Activated CD8-positive, alpha-beta T cell treated with anti-CD3 and anti-CD28 coated beads for 36 hours (primary cell): ENCODE data around the gene NMNAT2. TPM values are rescaled to one million over a fixed set of nuclear protein-coding genes. Genes with fewer than 3 reads are reported as not detected.

Experiments
- ATAC-seq: fragments of 200-7000 bp; cut with Tn5 transposase; one replicate; pipeline ENCODE4 v1.10.0; 2021; ENCODE audit warnings: mild to moderate bottlenecking, moderate library complexity
- CTCF ChIA-PET: fragments of 350-600 bp; sonication (Branson Sonifier 250); formaldehyde crosslinking; loops from one replicate; lab custom pipeline; 2021; ENCODE audit warnings: antibody characterized with exemption; lab: Charles Lee
- POLR2A ChIA-PET: fragments of 350-600 bp; sonication (Branson Sonifier 250); formaldehyde crosslinking; loops from one replicate; lab custom pipeline; 2021; ENCODE audit warnings: antibody characterized with exemption; lab: Charles Lee
- DNase-seq: peaks from one replicate; pipeline ENCODE4 v3.0.0-alpha.2; 2020
- H3K27ac Mint-ChIP-seq: one replicate; pipeline ENCODE4 v1.8.0; 2021; ENCODE audit warnings: mild to moderate bottlenecking, mixed read lengths
- H3K27me3 Mint-ChIP-seq: one replicate; pipeline ENCODE4 v1.8.0; 2021; ENCODE audit warnings: mixed read lengths
- H3K36me3 Mint-ChIP-seq: one replicate; pipeline ENCODE4 v1.8.0; 2021; ENCODE audit warnings: low read depth, mixed read lengths
- H3K4me1 Mint-ChIP-seq: one replicate; pipeline ENCODE4 v1.8.0; 2021; ENCODE audit warnings: low read depth, mixed read lengths
- H3K4me3 Mint-ChIP-seq: one replicate; pipeline ENCODE4 v1.8.0; 2021; ENCODE audit warnings: mild to moderate bottlenecking, moderate library complexity, mixed read lengths
- H3K9me3 Mint-ChIP-seq: one replicate; pipeline ENCODE4 v1.8.0; 2021; ENCODE audit warnings: mixed read lengths
- CTCF ChIP-seq: fragments of 200-600 bp; IDR thresholded peaks from one replicate; pipeline ENCODE4 v1.8.0; 2022; ENCODE audit warnings: antibody characterized with exemption, mild to moderate bottlenecking
- intact Hi-C: fragments of 100-400 bp; cut with micrococcal nuclease; formaldehyde crosslinking; loops from one replicate; pipeline ENCODE4 v1.10.0; 2022
- total RNA-seq, 2 experiments: library from RNA; stranded (reverse); gene quantifications; one replicate each; pipeline ENCODE4 v1.2.3, GENCODE V29; 2021

The NMNAT2 gene
- total RNA-seq, 2 experiments from 2014 or later: not detected

- H3K27ac Mint-ChIP-seq: no peak overlapping the region
- no peak overlapping the region for H3K4me3 Mint-ChIP-seq
- DNase-seq (no peak), ATAC-seq (no peak)
- H3K36me3 Mint-ChIP-seq: no peaks in the 10 kb centered on the region
- ChIA-PET CTCF (interaction anchor here (0.9 to 3.3 kb wide), 2 partner anchors 10 to 12 kb away, joined by 3 to 10 read pairs; no protein-coding TSS in a partner anchor), POLR2A (no interaction called here)
- H3K4me1 Mint-ChIP-seq: no peaks in the 10 kb centered on the region
- TF ChIP-seq CTCF: no peak
- intact Hi-C loops: no loop called here
- no peaks in the 10 kb centered on the region for H3K9me3 Mint-ChIP-seq
- H3K27me3 Mint-ChIP-seq: peaks cover 4% of the 10 kb centered on the region
Measured at GRCh38 chr1:183239793-183240525, 178.2 kb downstream of the NMNAT2 start.

- no peak for ATAC-seq
- CTCF ChIA-PET: interaction anchor here (0.9 to 3.3 kb wide), 2 partner anchors 10 to 11 kb away, joined by 3 to 10 read pairs; no protein-coding TSS in a partner anchor
Measured at GRCh38 chr1:183239220-183239742, 178.9 kb downstream of the NMNAT2 start.

GRCh38 chr1:183238071-183238470 is 180.1 kb downstream of the NMNAT2 start:
- Mint-ChIP-seq H3K27ac (no peak overlapping the region), H3K27me3 (no peaks in the 10 kb centered on the region), H3K9me3 (no peaks in the 10 kb centered on the region), H3K4me1 (no peaks in the 10 kb centered on the region), H3K36me3 (no peaks in the 10 kb centered on the region), H3K4me3 (no peak overlapping the region)
- POLR2A ChIA-PET: interaction anchor here (1.1 kb wide), 1 partner anchor 36 kb away, joined by 3 read pairs; no protein-coding TSS in a partner anchor
- DNase-seq (no peak), ATAC-seq (no peak)
- no peak for TF ChIP-seq CTCF
- intact Hi-C loops: no loop called here
- CTCF ChIA-PET: interaction anchor here (0.8 to 3.3 kb wide), 2 partner anchors 10 to 16 kb away, joined by 3 to 10 read pairs; no protein-coding TSS in a partner anchor

More at GRCh38 chr1:183239220-183239742, 178.9 kb downstream of the NMNAT2 start:
- Mint-ChIP-seq H3K27ac (no peak overlapping the region), H3K36me3 (no peaks in the 10 kb centered on the region), H3K4me1 (no peaks in the 10 kb centered on the region), H3K9me3 (no peaks in the 10 kb centered on the region), H3K4me3 (no peak overlapping the region), H3K27me3 (peaks cover 4% of the 10 kb centered on the region)
- no peak for TF ChIP-seq CTCF
- POLR2A ChIA-PET: no interaction called here
- intact Hi-C loops: no loop called here
- no peak for DNase-seq

- no peak for TF ChIP-seq CTCF
- H3K27me3 Mint-ChIP-seq: no peaks in the 10 kb centered on the region
- no peaks in the 10 kb centered on the region for H3K36me3 Mint-ChIP-seq
- H3K4me3 Mint-ChIP-seq: no peak overlapping the region
- no peak overlapping the region for H3K27ac Mint-ChIP-seq
- intact Hi-C loops: no loop called here
- ATAC-seq (no peak), DNase-seq (no peak)
- CTCF ChIA-PET: interaction anchor here (0.8 to 3.3 kb wide), 2 partner anchors 9 to 15 kb away, joined by 3 to 10 read pairs; no protein-coding TSS in a partner anchor
- no peaks in the 10 kb centered on the region for H3K4me1 Mint-ChIP-seq
- POLR2A ChIA-PET: no interaction called here
- no peaks in the 10 kb centered on the region for H3K9me3 Mint-ChIP-seq
Measured at GRCh38 chr1:183237046-183237445, 181.1 kb downstream of the NMNAT2 start.

GRCh38 chr1:183236158-183236725 is 181.9 kb downstream of the NMNAT2 start:
- H3K36me3 Mint-ChIP-seq: no peaks in the 10 kb centered on the region
- H3K4me1 Mint-ChIP-seq: no peaks in the 10 kb centered on the region
- intact Hi-C loops: no loop called here
- ChIA-PET POLR2A (no interaction called here), CTCF (no interaction called here)
- DNase-seq: no peak
- no peaks in the 10 kb centered on the region for H3K9me3 Mint-ChIP-seq
- H3K27ac Mint-ChIP-seq: no peak overlapping the region
- no peak for TF ChIP-seq CTCF
- H3K4me3 Mint-ChIP-seq: no peak overlapping the region
- H3K27me3 Mint-ChIP-seq: no peaks in the 10 kb centered on the region
- ATAC-seq: no peak
